Activated T-helper 9 cell treated with anti-CD3 and anti-CD28 coated beads, Interleukin-2, amount 50 U/mL, for 16 hours (primary cell): Measurements from ENCODE around the gene CIAO2A.

Source experiments
- DNase-seq: peaks from one replicate; pipeline ENCODE4 v3.0.0-alpha.2; 2020; ENCODE audit warnings: low read depth

Gene CIAO2A

GRCh38 chr15:64037966-64038365 is 55.7 kb downstream of the CIAO2A start:
- no peak for DNase-seq

- DNase-seq, result no peak
These were observed 56.5 kb downstream of the CIAO2A start for GRCh38 chr15:64037116-64037515.

DNA sequence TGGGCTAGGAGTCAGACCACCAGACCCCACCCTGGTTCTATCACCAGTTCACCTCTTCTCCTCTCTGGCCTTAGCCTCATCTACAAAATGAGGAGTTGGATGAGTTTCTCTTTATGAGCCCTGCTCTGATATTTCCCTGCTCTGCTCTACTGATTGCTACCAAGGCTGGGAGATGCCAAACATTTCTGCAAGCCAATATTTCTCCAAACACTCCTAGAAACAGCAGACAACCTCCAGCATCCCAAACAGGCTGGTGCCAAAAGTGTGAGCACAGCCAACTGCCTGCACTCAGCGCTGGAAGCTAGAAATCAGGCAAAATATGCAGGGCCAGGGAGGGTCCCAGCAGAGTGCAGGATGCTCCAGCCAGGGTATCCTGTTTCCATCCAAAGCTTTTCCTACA is 58.1 kb downstream of the CIAO2A start:
- no peak for DNase-seq

DNA sequence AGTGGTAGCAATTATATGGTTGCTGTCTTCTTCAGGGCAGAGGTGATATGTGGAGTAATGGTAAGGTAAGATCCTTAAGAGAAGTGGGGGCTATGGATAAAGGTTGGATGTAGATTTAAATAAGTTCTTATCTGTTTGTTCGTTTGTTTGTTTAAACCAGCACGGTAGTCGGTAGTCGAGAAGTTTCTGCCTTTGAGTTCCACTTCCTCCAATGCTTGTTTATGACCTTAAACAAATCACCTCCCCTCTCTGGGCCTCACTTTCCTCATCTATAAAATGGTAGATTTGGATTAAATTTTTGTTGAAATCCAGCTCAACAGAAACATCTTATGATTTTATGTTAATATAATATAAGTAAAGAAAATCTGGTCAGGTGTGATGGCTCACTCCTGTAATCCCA is 59.1 kb downstream of the CIAO2A start:
- no peak for DNase-seq

DNA sequence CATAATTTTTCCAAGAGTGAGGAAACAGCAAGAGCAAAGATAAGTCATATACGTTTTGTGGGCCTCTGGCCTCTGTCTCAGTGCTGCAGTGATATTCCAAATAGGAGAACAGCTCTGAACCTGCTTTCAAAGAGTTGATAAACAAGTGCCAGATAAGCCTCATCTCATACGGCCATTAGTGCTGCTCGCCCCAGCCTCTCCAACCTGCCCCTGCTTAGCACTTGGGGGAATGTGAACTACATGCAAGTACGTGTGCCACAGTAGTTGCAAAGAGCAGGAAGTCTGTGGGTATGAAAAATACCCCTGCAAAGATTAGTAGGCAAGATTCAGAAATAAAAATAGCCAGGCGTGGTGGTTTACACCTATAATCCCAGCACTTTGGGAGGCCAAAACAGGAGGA is 61.3 kb downstream of the CIAO2A start:
- no peak for DNase-seq

DNA sequence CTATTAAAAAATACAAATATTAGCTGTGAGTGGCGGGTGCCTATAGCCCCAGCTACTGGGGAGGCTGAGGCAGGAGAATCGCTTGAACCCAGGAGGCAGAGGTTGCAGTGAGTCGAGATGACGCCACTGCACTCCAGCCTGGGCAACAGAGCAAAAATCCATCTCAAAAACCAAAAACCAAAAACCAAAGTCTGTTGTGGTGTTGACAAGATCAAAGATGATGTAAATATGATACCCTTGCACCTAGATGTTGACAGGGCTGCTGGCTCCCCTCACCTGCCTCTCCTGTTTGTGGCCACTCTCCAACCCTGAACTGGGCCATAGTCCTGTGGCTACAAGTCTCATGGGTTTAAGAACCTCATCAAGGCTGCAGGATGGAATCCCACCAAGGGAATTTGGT is 63.5 kb downstream of the CIAO2A start:
- DNase-seq, result no peak

DNA sequence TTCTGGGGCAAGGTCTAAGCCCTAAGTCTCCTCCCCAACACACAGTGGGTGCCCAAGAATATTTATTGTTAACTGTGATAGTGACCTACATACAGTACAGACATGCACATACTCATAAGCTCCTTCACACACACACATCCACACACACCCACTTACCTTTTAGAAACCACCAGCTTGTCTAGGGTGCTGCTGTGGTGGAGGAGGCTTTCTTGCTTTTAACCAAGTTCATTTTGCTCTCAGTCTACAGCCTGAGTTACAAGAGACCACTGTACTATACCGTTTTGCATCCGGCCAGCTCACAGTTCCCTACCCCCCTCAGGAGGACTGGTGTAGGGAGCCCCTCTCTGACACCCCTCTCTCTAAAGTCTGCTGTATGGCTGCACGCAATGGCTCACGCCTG is 64.0 kb downstream of the CIAO2A start:
- DNase-seq, result no peak

DNA sequence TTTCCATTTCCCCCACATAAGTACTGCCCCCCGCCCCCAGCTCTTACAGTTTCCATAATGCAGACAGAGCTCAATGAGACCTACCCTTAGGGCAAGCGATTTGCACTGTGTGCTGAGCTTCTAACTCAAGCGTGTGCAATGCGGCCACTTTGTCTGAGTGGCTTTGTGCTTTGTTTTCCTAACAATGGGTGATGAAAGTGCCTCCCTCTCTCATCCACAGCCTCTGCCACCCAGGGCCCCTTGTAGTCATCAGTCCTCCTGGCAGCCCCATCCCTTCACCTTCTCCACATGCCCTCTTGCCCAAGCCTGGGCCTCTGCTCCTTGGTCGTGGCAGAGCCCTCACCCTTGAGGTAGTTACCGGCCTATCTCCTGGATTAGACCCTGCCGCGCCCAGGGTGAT is 64.5 kb downstream of the CIAO2A start:
- no peak for DNase-seq

GRCh38 chr15:64026591-64026990 is 67.0 kb downstream of the CIAO2A start:
- no peak for DNase-seq

DNA sequence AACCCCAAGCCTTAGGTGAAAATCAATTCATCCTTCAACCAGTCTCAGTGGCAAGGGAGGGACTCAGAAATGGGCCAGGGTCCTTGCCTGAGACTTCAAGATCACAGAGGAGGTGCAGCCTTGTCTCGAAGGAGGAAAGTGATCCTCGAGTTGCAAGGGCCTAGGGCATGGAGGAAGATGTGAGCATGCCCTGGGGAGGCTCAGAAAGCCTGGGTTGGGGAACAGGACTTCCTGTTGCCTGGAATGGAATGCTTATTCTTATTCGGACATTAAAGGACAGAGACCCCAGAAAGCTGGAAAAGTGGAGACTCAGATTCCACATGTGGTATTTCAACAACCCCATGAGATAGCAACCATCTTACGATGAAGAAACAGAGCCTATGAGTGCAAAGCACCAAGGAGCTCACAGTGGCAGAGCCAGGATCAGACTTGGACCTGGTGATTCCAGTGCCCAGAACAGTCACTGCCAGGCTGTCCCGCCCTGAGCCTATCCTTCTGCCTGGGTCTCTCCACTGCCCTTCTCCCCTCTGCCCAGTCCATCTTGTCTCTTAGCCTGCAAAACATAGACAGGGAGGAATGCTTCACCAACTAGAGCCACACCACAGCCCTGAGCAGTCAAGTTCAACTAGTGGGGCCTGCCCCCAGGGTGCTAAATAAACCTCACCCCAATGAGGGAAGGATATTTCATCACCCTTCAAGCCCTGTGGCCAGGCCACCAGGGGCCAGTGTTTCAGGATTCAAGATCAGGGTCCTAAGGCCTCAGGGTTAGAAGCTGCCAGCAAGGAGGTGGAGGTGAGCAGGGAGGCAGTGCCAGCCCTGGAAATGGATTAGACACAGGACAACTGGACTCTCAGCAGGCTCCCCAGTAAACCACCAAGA is 69.2 kb downstream of the CIAO2A start:
- no peak for DNase-seq

DNA sequence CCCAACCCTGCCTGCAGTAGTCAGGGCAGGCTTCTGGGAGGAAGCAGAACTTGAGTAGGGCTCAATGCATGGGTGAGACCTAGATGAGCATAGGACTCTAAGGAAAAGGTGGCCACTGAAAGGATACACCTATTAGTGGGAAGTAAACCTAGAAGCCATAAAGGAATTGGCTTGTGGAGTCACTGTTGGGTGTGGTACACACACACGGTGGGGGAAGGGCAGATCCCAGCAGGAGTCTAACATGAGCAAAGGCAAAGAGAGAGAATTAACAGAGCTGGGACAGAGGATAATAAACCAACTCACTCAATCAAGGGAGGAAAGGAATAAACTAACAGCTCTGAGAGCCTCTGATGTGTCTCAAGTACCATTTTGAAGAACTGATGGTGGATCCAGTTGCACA is 70.4 kb downstream of the CIAO2A start:
- no peak for DNase-seq

DNA sequence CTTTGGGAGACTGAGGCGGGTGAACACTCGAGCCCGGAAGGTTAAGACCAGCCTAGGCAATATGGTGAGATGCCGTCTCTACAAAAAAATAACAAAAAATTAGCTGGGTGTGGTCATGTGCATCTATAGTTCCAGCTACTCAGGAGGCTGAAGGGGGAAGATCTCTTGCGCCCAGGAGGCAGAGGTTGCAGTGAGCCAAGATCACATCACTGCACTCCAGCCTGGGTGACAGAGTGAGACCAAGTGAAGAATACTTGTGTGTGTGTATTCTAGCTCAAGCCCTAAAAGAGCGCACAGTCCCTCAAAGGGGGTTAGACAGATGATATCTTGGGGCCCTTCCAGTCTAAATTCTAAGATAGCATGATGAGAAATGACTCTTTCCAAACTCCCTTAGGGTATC is 71.1 kb downstream of the CIAO2A start:
- DNase-seq, result no peak
